ENCODE data around the gene RPL21.
"Not testable (repeated sequence)": the region's sequence is repeated elsewhere in the genome, so short reads cannot be mapped to it uniquely, and the experiment has no call there.

The RPL21 gene

GRCh38 chr13:27291967-27292366 lies 40.6 kb downstream of the RPL21 start:
- not testable (repeated sequence) for H3K18ac ChIP-seq (ENCODE audit: low read length); H3K4ac ChIP-seq (ENCODE audit: low read depth, low read length); H2AK5ac ChIP-seq (ENCODE audit: low read length); H3K56ac ChIP-seq (ENCODE audit: low read length); H3K27me3 ChIP-seq (ENCODE audit: insufficient read depth, low read length, poor library complexity); H2BK120ac ChIP-seq (ENCODE audit: low read depth, low read length); H3K79me2 ChIP-seq (ENCODE audit: control insufficient read depth, insufficient read depth, low read length); H3K79me1 ChIP-seq (ENCODE audit: low read length); H3K4me3 ChIP-seq (ENCODE audit: low read length); H2BK5ac ChIP-seq (ENCODE audit: low read length); H3K27ac ChIP-seq (ENCODE audit: low read depth, low read length); H2BK15ac ChIP-seq (replicated peaks; ENCODE audit: low read depth); H3K4me2 ChIP-seq (ENCODE audit: low read length); DNase-seq; H4K8ac ChIP-seq (ENCODE audit: low read depth, low read length); H3K9ac ChIP-seq (ENCODE audit: low read length); H3K36me3 ChIP-seq (ENCODE audit: control insufficient read depth, insufficient read depth, low read length); H4K5ac ChIP-seq (ENCODE audit: low read length); H3K4me1 ChIP-seq (ENCODE audit: control insufficient read depth, low read depth, low read length); H3K23ac ChIP-seq (ENCODE audit: low read length)
- WGBS (ENCODE audit: extremely low coverage, insufficient coverage, low lambda C conversion rate): no CpG with 5 or more reads among the region's 8 CpGs

- Histone ChIP-seq H3K79me2 (ENCODE audit: control insufficient read depth, insufficient read depth, low read length) (no peaks in the 10 kb centered on the region), H3K4me2 (ENCODE audit: low read length) (no peak overlapping the region), H2BK15ac (replicated peaks; ENCODE audit: low read depth) (no peak overlapping the region), H4K5ac (ENCODE audit: low read length) (no peak overlapping the region), H3K36me3 (ENCODE audit: control insufficient read depth, insufficient read depth, low read length) (no peaks in the 10 kb centered on the region), H3K4me3 (ENCODE audit: low read length) (no peak overlapping the region), H3K27me3 (ENCODE audit: insufficient read depth, low read length, poor library complexity) (no peaks in the 10 kb centered on the region), H3K23ac (ENCODE audit: low read length) (no peak overlapping the region), H3K27ac (ENCODE audit: low read depth, low read length) (no peak overlapping the region), H3K56ac (ENCODE audit: low read length) (no peak overlapping the region), H2AK5ac (ENCODE audit: low read length) (no peak overlapping the region), H3K18ac (ENCODE audit: low read length) (no peak overlapping the region), H2BK5ac (ENCODE audit: low read length) (no peak overlapping the region), H3K4me1 (ENCODE audit: control insufficient read depth, low read depth, low read length) (no peaks in the 10 kb centered on the region), H4K8ac (ENCODE audit: low read depth, low read length) (no peak overlapping the region), H3K79me1 (ENCODE audit: low read length) (no peaks in the 10 kb centered on the region), H3K4ac (ENCODE audit: low read depth, low read length) (no peak overlapping the region), H3K9ac (ENCODE audit: low read length) (no peak overlapping the region), H2BK120ac (ENCODE audit: low read depth, low read length) (no peak overlapping the region)
- DNase-seq: no peak
- WGBS (ENCODE audit: extremely low coverage, insufficient coverage, low lambda C conversion rate): no CpG with 5 or more reads among the region's 8 CpGs
Observed at GRCh38 chr13:27293076-27293691, 41.8 kb downstream of the RPL21 start.

GRCh38 chr13:27293873-27294515 lies 42.6 kb downstream of the RPL21 start:
- Histone ChIP-seq H2BK120ac (ENCODE audit: low read depth, low read length) (no peak overlapping the region), H3K27ac (ENCODE audit: low read depth, low read length) (no peak overlapping the region), H3K23ac (ENCODE audit: low read length) (no peak overlapping the region), H3K56ac (ENCODE audit: low read length) (no peak overlapping the region), H3K18ac (ENCODE audit: low read length) (no peak overlapping the region), H4K5ac (ENCODE audit: low read length) (no peak overlapping the region), H2BK5ac (ENCODE audit: low read length) (no peak overlapping the region), H2BK15ac (replicated peaks; ENCODE audit: low read depth) (no peak overlapping the region), H3K4me3 (ENCODE audit: low read length) (no peak overlapping the region), H3K4ac (ENCODE audit: low read depth, low read length) (no peak overlapping the region), H3K27me3 (ENCODE audit: insufficient read depth, low read length, poor library complexity) (no peaks in the 10 kb centered on the region), H3K36me3 (ENCODE audit: control insufficient read depth, insufficient read depth, low read length) (no peaks in the 10 kb centered on the region), H4K8ac (ENCODE audit: low read depth, low read length) (no peak overlapping the region), H3K4me2 (ENCODE audit: low read length) (no peak overlapping the region), H3K4me1 (ENCODE audit: control insufficient read depth, low read depth, low read length) (no peaks in the 10 kb centered on the region), H3K79me2 (ENCODE audit: control insufficient read depth, insufficient read depth, low read length) (no peaks in the 10 kb centered on the region), H3K79me1 (ENCODE audit: low read length) (no peaks in the 10 kb centered on the region), H3K9ac (ENCODE audit: low read length) (no peak overlapping the region), H2AK5ac (ENCODE audit: low read length) (no peak overlapping the region)
- no CpG with 5 or more reads among the region's 4 CpGs for WGBS (ENCODE audit: extremely low coverage, insufficient coverage, low lambda C conversion rate)
- no peak for DNase-seq

- no peak overlapping the region for H3K4me3 ChIP-seq (ENCODE audit: low read length)
- no peak overlapping the region for H3K4me2 ChIP-seq (ENCODE audit: low read length)
- no peak overlapping the region for H2BK15ac ChIP-seq (replicated peaks; ENCODE audit: low read depth)
- DNase-seq: no peak
- H3K23ac ChIP-seq (ENCODE audit: low read length): no peak overlapping the region
- H3K27ac ChIP-seq (ENCODE audit: low read depth, low read length): no peak overlapping the region
- H4K5ac ChIP-seq (ENCODE audit: low read length): no peak overlapping the region
- no peaks in the 10 kb centered on the region for H3K27me3 ChIP-seq (ENCODE audit: insufficient read depth, low read length, poor library complexity)
- H3K9ac ChIP-seq (ENCODE audit: low read length): no peak overlapping the region
- no peaks in the 10 kb centered on the region for H3K79me2 ChIP-seq (ENCODE audit: control insufficient read depth, insufficient read depth, low read length)
- H3K4me1 ChIP-seq (ENCODE audit: control insufficient read depth, low read depth, low read length): no peaks in the 10 kb centered on the region
- no peak overlapping the region for H2BK5ac ChIP-seq (ENCODE audit: low read length)
- H3K56ac ChIP-seq (ENCODE audit: low read length): no peak overlapping the region
- H3K79me1 ChIP-seq (ENCODE audit: low read length): no peaks in the 10 kb centered on the region
- H3K36me3 ChIP-seq (ENCODE audit: control insufficient read depth, insufficient read depth, low read length): no peaks in the 10 kb centered on the region
- no peak overlapping the region for H4K8ac ChIP-seq (ENCODE audit: low read depth, low read length)
- no peak overlapping the region for H2AK5ac ChIP-seq (ENCODE audit: low read length)
- no peak overlapping the region for H2BK120ac ChIP-seq (ENCODE audit: low read depth, low read length)
- H3K4ac ChIP-seq (ENCODE audit: low read depth, low read length): no peak overlapping the region
- no peak overlapping the region for H3K18ac ChIP-seq (ENCODE audit: low read length)
- WGBS (ENCODE audit: extremely low coverage, insufficient coverage, low lambda C conversion rate): no CpG with 5 or more reads among the region's 7 CpGs
Observed at GRCh38 chr13:27295096-27295495, 43.7 kb downstream of the RPL21 start.

DNA sequence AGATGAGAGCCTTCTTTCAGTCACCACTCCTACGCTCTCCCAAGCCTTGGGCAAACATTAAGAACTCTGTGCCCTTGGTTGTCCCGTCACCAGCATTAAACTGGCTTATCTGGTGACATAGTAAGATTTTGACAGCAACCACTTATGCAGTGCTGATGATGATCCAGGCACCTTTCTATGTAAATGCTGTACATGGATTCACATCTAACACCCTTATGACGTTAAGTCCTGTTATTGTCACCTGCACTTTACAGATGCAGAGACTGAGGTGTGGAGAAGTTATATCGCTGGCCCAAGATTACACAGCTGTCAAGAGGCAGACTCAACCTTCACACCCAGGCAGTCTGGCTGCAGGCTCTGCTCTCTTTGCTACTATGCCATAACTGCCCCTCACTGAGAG lies 44.3 kb downstream of the RPL21 start:
- Histone ChIP-seq H2BK15ac (replicated peaks; ENCODE audit: low read depth) (no peak overlapping the region), H3K4ac (ENCODE audit: low read depth, low read length) (no peak overlapping the region), H3K9ac (ENCODE audit: low read length) (no peak overlapping the region), H2BK5ac (ENCODE audit: low read length) (no peak overlapping the region), H2BK120ac (ENCODE audit: low read depth, low read length) (no peak overlapping the region), H3K36me3 (ENCODE audit: control insufficient read depth, insufficient read depth, low read length) (no peaks in the 10 kb centered on the region), H3K4me1 (ENCODE audit: control insufficient read depth, low read depth, low read length) (no peaks in the 10 kb centered on the region), H3K27ac (ENCODE audit: low read depth, low read length) (no peak overlapping the region), H3K79me1 (ENCODE audit: low read length) (no peaks in the 10 kb centered on the region), H3K4me2 (ENCODE audit: low read length) (no peak overlapping the region), H2AK5ac (ENCODE audit: low read length) (no peak overlapping the region), H4K8ac (ENCODE audit: low read depth, low read length) (no peak overlapping the region), H3K56ac (ENCODE audit: low read length) (no peak overlapping the region), H4K5ac (ENCODE audit: low read length) (no peak overlapping the region), H3K4me3 (ENCODE audit: low read length) (no peak overlapping the region), H3K23ac (ENCODE audit: low read length) (no peak overlapping the region), H3K27me3 (ENCODE audit: insufficient read depth, low read length, poor library complexity) (no peaks in the 10 kb centered on the region), H3K79me2 (ENCODE audit: control insufficient read depth, insufficient read depth, low read length) (no peaks in the 10 kb centered on the region), H3K18ac (ENCODE audit: low read length) (no peak overlapping the region)
- DNase-seq: no peak
- WGBS (ENCODE audit: extremely low coverage, insufficient coverage, low lambda C conversion rate): no CpG with 5 or more reads among the region's 4 CpGs

GRCh38 chr13:27296496-27296895 lies 45.1 kb downstream of the RPL21 start:
- no CpG with 5 or more reads among the region's 8 CpGs for WGBS (ENCODE audit: extremely low coverage, insufficient coverage, low lambda C conversion rate)
- no peak overlapping the region for H2BK15ac ChIP-seq (replicated peaks; ENCODE audit: low read depth)
- no peaks in the 10 kb centered on the region for H3K27me3 ChIP-seq (ENCODE audit: insufficient read depth, low read length, poor library complexity)
- DNase-seq: no peak
- no peak overlapping the region for H3K23ac ChIP-seq (ENCODE audit: low read length)
- no peaks in the 10 kb centered on the region for H3K4me1 ChIP-seq (ENCODE audit: control insufficient read depth, low read depth, low read length)
- no peaks in the 10 kb centered on the region for H3K36me3 ChIP-seq (ENCODE audit: control insufficient read depth, insufficient read depth, low read length)
- no peak overlapping the region for H3K9ac ChIP-seq (ENCODE audit: low read length)
- no peak overlapping the region for H2AK5ac ChIP-seq (ENCODE audit: low read length)
- H2BK5ac ChIP-seq (ENCODE audit: low read length): no peak overlapping the region
- no peak overlapping the region for H2BK120ac ChIP-seq (ENCODE audit: low read depth, low read length)
- H3K4ac ChIP-seq (ENCODE audit: low read depth, low read length): no peak overlapping the region
- no peak overlapping the region for H4K8ac ChIP-seq (ENCODE audit: low read depth, low read length)
- no peaks in the 10 kb centered on the region for H3K79me1 ChIP-seq (ENCODE audit: low read length)
- no peak overlapping the region for H3K18ac ChIP-seq (ENCODE audit: low read length)
- H3K4me2 ChIP-seq (ENCODE audit: low read length): no peak overlapping the region
- no peaks in the 10 kb centered on the region for H3K79me2 ChIP-seq (ENCODE audit: control insufficient read depth, insufficient read depth, low read length)
- H3K56ac ChIP-seq (ENCODE audit: low read length): no peak overlapping the region
- no peak overlapping the region for H3K27ac ChIP-seq (ENCODE audit: low read depth, low read length)
- H3K4me3 ChIP-seq (ENCODE audit: low read length): no peak overlapping the region
- no peak overlapping the region for H4K5ac ChIP-seq (ENCODE audit: low read length)

All from mesendoderm (in vitro differentiated cells).